Breast epithelium (tissue), 4 donors: ENCODE data around the gene PRKAA2. TPM values are rescaled to one million over a fixed set of nuclear protein-coding genes. Genes with fewer than 3 reads are reported as not detected.

ENCODE experiments used
- DNase-seq, 2 donors: peaks; one replicate each; pipeline ENCODE4 v3.0.0-alpha.2; 2019; ENCODE audit warnings: low spot score in 2 of 2
- H3K27ac ChIP-seq, 2 donors: fragments of 200-600 bp; sonication (generic) in 1 of 2; one replicate each; pipeline ENCODE4 v1.5.1; 2016 to 2019; ENCODE audit warnings: mild to moderate bottlenecking in 1 of 2
- H3K27me3 ChIP-seq, 2 donors: fragments of 200-600 bp; sonication (generic) in 1 of 2; one replicate each; pipeline versions ENCODE4 v1.5.1 to v1.6.0; 2017 to 2019; ENCODE audit warnings: control low read depth in 1 of 2, mild to moderate bottlenecking in 1 of 2
- H3K36me3 ChIP-seq: fragments of 200-600 bp; one replicate; pipeline ENCODE4 v1.5.1; 2019
- H3K4me1 ChIP-seq, 2 donors: fragments of 200-600 bp; sonication (generic); one replicate each; pipeline ENCODE4 v1.5.1; 2016 to 2019; ENCODE audit warnings: control low read depth in 1 of 2
- H3K4me3 ChIP-seq, 3 donors: fragments of 200-600 bp; sonication (generic); 1 replicate in 2 of 3; 2 replicates in 1 of 3; pipeline ENCODE4 v1.5.1; 2016 to 2019; ENCODE audit warnings: mild to moderate bottlenecking in 3 of 3, moderate library complexity in 2 of 3
- H3K9me3 ChIP-seq, 2 donors: fragments of 200-600 bp; sonication (generic) in 1 of 2; one replicate each; pipeline ENCODE4 v1.5.1; 2016 to 2019; ENCODE audit warnings: control low read depth in 1 of 2
- POLR2A ChIP-seq: fragments of 450-650 bp; IDR thresholded peaks from one replicate; pipeline ENCODE4 v1.6.1; 2016; ENCODE audit warnings: antibody characterized with exemption, mild to moderate bottlenecking, moderate library complexity
- POLR2AphosphoS5 ChIP-seq, 3 donors: sonication (generic); formaldehyde crosslinking; IDR thresholded peaks; one replicate each; pipeline ENCODE4 v1.6.1; 2017; ENCODE audit warnings: antibody characterized with exemption in 3 of 3
- intact Hi-C: fragments of 100-400 bp; cut with DNase I; formaldehyde crosslinking; loops from one replicate; pipeline ENCODE4 v1.15.1; 2023; ENCODE audit warnings: low total_unique reads
- total RNA-seq, 3 donors: library from RNA; depleted of rRNA; stranded (reverse); fragments of >200 nt; gene quantifications; one replicate each; pipeline ENCODE4 v1.1.0, GENCODE V29; 2016
- TF ChIP-seq, protein P1 (sequence below), 3 donors: fragments of 450-650 bp; IDR thresholded peaks; one replicate each; pipeline ENCODE4 v1.5.1; 2016 to 2017; ENCODE audit warnings: antibody characterized with exemption in 3 of 3, mild to moderate bottlenecking in 3 of 3, moderate library complexity in 3 of 3

Gene PRKAA2
- total RNA-seq, 3 donors from 2014 or later, result 2.4 to 11.8 (median 6.6) TPM

DNA sequence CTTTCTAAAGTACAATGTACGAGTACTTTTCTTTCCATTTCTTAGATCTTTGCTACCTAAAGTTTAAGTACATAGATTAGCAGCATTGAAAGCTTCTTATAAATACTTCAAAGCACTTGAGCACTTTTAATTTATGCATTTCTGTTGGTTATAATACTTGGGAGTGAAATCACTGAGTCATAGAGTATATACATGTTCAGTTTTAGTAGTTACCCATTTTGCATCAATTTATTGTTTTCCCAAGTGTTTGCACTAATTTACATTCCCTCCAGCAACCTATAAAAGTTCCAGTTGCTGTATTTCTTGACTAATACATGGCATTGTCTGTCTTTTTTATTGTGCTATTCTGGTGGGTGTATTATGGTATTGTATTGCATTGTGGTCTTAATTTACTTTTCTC lies 20.3 kb downstream of the PRKAA2 start:
- intact Hi-C loops, result no loop called here
- H3K27me3 ChIP-seq, result no peaks in the 10 kb centered on the region
- no peak for DNase-seq
- TF ChIP-seq POLR2A (no peak), POLR2AphosphoS5 (IDR thresholded peaks at IDR 0.05) (no peak)
- TF ChIP-seq, protein P1, sequence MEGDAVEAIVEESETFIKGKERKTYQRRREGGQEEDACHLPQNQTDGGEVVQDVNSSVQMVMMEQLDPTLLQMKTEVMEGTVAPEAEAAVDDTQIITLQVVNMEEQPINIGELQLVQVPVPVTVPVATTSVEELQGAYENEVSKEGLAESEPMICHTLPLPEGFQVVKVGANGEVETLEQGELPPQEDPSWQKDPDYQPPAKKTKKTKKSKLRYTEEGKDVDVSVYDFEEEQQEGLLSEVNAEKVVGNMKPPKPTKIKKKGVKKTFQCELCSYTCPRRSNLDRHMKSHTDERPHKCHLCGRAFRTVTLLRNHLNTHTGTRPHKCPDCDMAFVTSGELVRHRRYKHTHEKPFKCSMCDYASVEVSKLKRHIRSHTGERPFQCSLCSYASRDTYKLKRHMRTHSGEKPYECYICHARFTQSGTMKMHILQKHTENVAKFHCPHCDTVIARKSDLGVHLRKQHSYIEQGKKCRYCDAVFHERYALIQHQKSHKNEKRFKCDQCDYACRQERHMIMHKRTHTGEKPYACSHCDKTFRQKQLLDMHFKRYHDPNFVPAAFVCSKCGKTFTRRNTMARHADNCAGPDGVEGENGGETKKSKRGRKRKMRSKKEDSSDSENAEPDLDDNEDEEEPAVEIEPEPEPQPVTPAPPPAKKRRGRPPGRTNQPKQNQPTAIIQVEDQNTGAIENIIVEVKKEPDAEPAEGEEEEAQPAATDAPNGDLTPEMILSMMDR (IDR thresholded peaks at IDR 0.05), result no peak
- no peak overlapping the region for H3K4me3 ChIP-seq
- H3K4me1 ChIP-seq, result no peaks in the 10 kb centered on the region
- no peaks in the 10 kb centered on the region for H3K9me3 ChIP-seq
- H3K27ac ChIP-seq, result no peak overlapping the region
- no peaks in the 10 kb centered on the region for H3K36me3 ChIP-seq

GRCh38 chr1:56666112-56666608 lies 21.0 kb downstream of the PRKAA2 start:
- intact Hi-C loops, result no loop called here
- TF ChIP-seq POLR2A, result no peak
- TF ChIP-seq, protein P1 (IDR thresholded peaks at IDR 0.05), result no peak
- no peak for TF ChIP-seq POLR2AphosphoS5 (IDR thresholded peaks at IDR 0.05)

GRCh38 chr1:56670350-56670749 lies 25.2 kb downstream of the PRKAA2 start:
- intact Hi-C loops, result no loop called here
- DNase-seq, result no peak
- H3K4me1 ChIP-seq, result no peaks in the 10 kb centered on the region

More at GRCh38 chr1:56666112-56666608, 21.0 kb downstream of the PRKAA2 start:
- Histone ChIP-seq H3K4me1 (no peaks in the 10 kb centered on the region), H3K27ac (no peak overlapping the region), H3K4me3 (no peak overlapping the region), H3K27me3 (no peaks in the 10 kb centered on the region), H3K36me3 (no peaks in the 10 kb centered on the region), H3K9me3 (no peaks in the 10 kb centered on the region)
- no peak for DNase-seq

DNA sequence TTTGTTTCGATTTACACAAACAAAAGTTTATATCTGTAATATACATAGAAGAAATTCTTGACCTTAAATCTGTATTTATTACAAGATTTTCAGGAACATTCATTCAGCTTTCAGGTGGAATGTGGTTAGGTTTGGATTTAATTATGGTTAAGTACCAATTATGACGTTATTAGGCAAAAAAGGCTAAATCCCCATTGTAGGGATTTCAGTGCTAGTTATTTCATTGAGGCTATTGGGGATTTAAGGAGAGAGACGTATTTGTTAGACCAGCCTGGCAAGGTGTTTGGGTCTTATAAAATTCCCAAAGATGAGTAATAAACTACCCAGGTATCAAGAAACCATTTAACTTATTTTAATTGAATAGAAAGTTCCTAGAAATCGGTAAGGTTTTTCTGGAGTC lies 26.0 kb downstream of the PRKAA2 start:
- TF ChIP-seq POLR2AphosphoS5 (IDR thresholded peaks at IDR 0.05) (no peak), POLR2A (no peak)
- TF ChIP-seq, protein P1 (IDR thresholded peaks at IDR 0.05), result no peak
- Histone ChIP-seq H3K9me3 (no peaks in the 10 kb centered on the region), H3K27me3 (no peaks in the 10 kb centered on the region), H3K36me3 (no peaks in the 10 kb centered on the region), H3K27ac (no peak overlapping the region), H3K4me3 (no peak overlapping the region), H3K4me1 (no peaks in the 10 kb centered on the region)
- intact Hi-C loops, result no loop called here
- no peak for DNase-seq

More at GRCh38 chr1:56670350-56670749, 25.2 kb downstream of the PRKAA2 start:
- Histone ChIP-seq H3K9me3 (no peaks in the 10 kb centered on the region), H3K36me3 (no peaks in the 10 kb centered on the region), H3K27ac (no peak overlapping the region), H3K4me3 (no peak overlapping the region), H3K27me3 (no peaks in the 10 kb centered on the region)
- TF ChIP-seq, protein P1 (IDR thresholded peaks at IDR 0.05), result no peak
- TF ChIP-seq POLR2A, result no peak
- TF ChIP-seq POLR2AphosphoS5 (IDR thresholded peaks at IDR 0.05), result no peak

DNA sequence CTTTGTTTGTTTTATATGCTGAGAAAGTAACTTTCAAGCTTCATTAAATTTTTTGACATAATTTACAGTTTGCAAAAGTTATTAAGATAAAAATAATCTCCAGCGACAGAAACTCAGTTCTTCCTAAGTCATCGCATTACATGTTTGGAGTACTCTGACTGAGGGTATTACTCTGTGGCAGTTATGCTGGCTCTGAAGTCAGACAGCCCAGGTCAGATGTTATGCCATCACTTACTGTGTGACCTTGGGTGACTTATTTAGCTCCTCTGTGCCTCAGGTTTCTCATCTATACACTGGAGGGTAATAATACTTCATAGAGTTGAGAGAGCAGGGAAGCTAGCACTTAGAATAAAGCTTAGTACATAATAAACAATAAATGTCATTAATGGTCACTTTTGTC lies 26.4 kb downstream of the PRKAA2 start:
- Histone ChIP-seq H3K4me1 (no peaks in the 10 kb centered on the region), H3K9me3 (no peaks in the 10 kb centered on the region), H3K4me3 (no peak overlapping the region), H3K27ac (no peak overlapping the region), H3K36me3 (no peaks in the 10 kb centered on the region), H3K27me3 (no peaks in the 10 kb centered on the region)
- no peak for DNase-seq
- intact Hi-C loops, result no loop called here
- no peak for TF ChIP-seq POLR2AphosphoS5 (IDR thresholded peaks at IDR 0.05)
- TF ChIP-seq, protein P1 (IDR thresholded peaks at IDR 0.05), result no peak
- TF ChIP-seq POLR2A, result no peak
